ENCODE results near the gene FBXO31.
"Not testable (repeated sequence)": the region's sequence is repeated elsewhere in the genome, so short reads cannot be mapped to it uniquely, and the experiment has no call there.

The FBXO31 gene

GRCh38 chr16:87411375-87412271 is 28.0 kb upstream of the FBXO31 start:
- no peak for DNase-seq (ENCODE audit: insufficient read length, low spot score)
- FAIRE-seq: no peak

GRCh38 chr16:87410968-87411367 is 27.4 kb upstream of the FBXO31 start:
- no peak for DNase-seq (ENCODE audit: insufficient read length, low spot score)
- FAIRE-seq: no peak

GRCh38 chr16:87410530-87410929 is 27.0 kb upstream of the FBXO31 start:
- DNase-seq (ENCODE audit: insufficient read length, low spot score) (no peak), FAIRE-seq (no peak)

GRCh38 chr16:87409781-87410180 is 26.2 kb upstream of the FBXO31 start:
- no peak for FAIRE-seq

GRCh38 chr16:87409153-87409552 is 25.6 kb upstream of the FBXO31 start:
- DNase-seq (ENCODE audit: insufficient read length, low spot score) (no peak), FAIRE-seq (no peak)

More at GRCh38 chr16:87409781-87410180, 26.2 kb upstream of the FBXO31 start:
- no peak for DNase-seq (ENCODE audit: insufficient read length, low spot score)

- DNase-seq (ENCODE audit: insufficient read length, low spot score) (no peak), FAIRE-seq (no peak)
Observed at GRCh38 chr16:87407511-87408112, 24.0 kb upstream of the FBXO31 start.

GRCh38 chr16:87406495-87407088 is 23.0 kb upstream of the FBXO31 start:
- FAIRE-seq (no peak), DNase-seq (ENCODE audit: insufficient read length, low spot score) (no peak)

- FAIRE-seq: peak; percentile 16
- no peak for DNase-seq (ENCODE audit: insufficient read length, low spot score)
Observed at GRCh38 chr16:87404764-87405625, 21.4 kb upstream of the FBXO31 start.

- DNase-seq (ENCODE audit: insufficient read length, low spot score): no peak
- FAIRE-seq: no peak
Observed at GRCh38 chr16:87395181-87395842, 11.7 kb upstream of the FBXO31 start.

- no peak for DNase-seq (ENCODE audit: insufficient read length, low spot score)
- FAIRE-seq: no peak
Observed at GRCh38 chr16:87393680-87394055, 10.1 kb upstream of the FBXO31 start.

GRCh38 chr16:87392821-87393679 is 9.5 kb upstream of the FBXO31 start:
- DNase-seq (ENCODE audit: insufficient read length, low spot score) (no peak), FAIRE-seq (no peak)

GRCh38 chr16:87391950-87392820 is 8.6 kb upstream of the FBXO31 start, which contains the start of gene MAP1LC3B:
Gene MAP1LC3B, plus strand, starts transcription at chr16:87392336. Its CDS starts 92 bp downstream, at chr16:87392428.
- FAIRE-seq: peak; percentile 98
- peak; percentile 97 for DNase-seq (ENCODE audit: insufficient read length, low spot score)

- FAIRE-seq: no peak
- no peak for DNase-seq (ENCODE audit: insufficient read length, low spot score)
Observed at GRCh38 chr16:87391324-87391949, 7.9 kb upstream of the FBXO31 start.

GRCh38 chr16:87390641-87391323 is 7.2 kb upstream of the FBXO31 start:
- DNase-seq (ENCODE audit: insufficient read length, low spot score) (no peak), FAIRE-seq (no peak)

GRCh38 chr16:87389914-87390313 is 6.3 kb upstream of the FBXO31 start:
- not testable (repeated sequence) for FAIRE-seq; DNase-seq (ENCODE audit: insufficient read length, low spot score)

- no peak for FAIRE-seq
- DNase-seq (ENCODE audit: insufficient read length, low spot score): no peak
Observed at GRCh38 chr16:87389245-87389644, 5.7 kb upstream of the FBXO31 start.

GRCh38 chr16:87388818-87389134 is 5.2 kb upstream of the FBXO31 start:
- FAIRE-seq: no peak
- DNase-seq (ENCODE audit: insufficient read length, low spot score): no peak
